Jurkat, Clone E6-1 (cell line): Measurements from ENCODE around the gene LRRC34. TPM values are rescaled to one million over a fixed set of nuclear protein-coding genes. Genes with fewer than 3 reads are reported as not detected.

ENCODE experiments used
- DNase-seq: peaks from one replicate; pipeline ENCODE4 v3.0.0-alpha.2; 2011; ENCODE audit warnings: low read depth, low spot score
- H3K4me3 ChIP-seq: 2 replicates; pipeline ENCODE4 v1.5.1; 2011; ENCODE audit warnings: mild to moderate bottlenecking, low read length, control low read depth, moderate library complexity
- polyA plus RNA-seq: library from polyadenylated mRNA; unstranded; fragments of >200 nt; gene quantifications from one replicate; pipeline ENCODE4 v1.2.1, GENCODE V29; 2012; ENCODE audit warnings: missing spikeins; ENCODE audit not compliant: insufficient read length, insufficient read depth

The LRRC34 gene
- polyA plus RNA-seq: 7.4 TPM

GRCh38 chr3:169812332-169813235 is at the start of gene LRRC34, which contains the start of gene LRRIQ4:
Gene LRRC34, minus strand, starts transcription at chr3:169812904. Its CDS starts 356 bp downstream, at chr3:169812548.
Gene LRRIQ4, plus strand, starts transcription at chr3:169812870. Its CDS starts 9,052 bp downstream, at chr3:169821922.
- H3K4me3 ChIP-seq: peak within 1 kb of the TSS; percentile 86

GRCh38 chr3:169861871-169862270 is 49.2 kb upstream of the LRRC34 start:
- no peak for DNase-seq
- H3K4me3 ChIP-seq: no peak overlapping the region

More at GRCh38 chr3:169812332-169813235, at the start of gene LRRC34, which contains the start of gene LRRIQ4:
- DNase-seq: peak; percentile 91

GRCh38 chr3:169857811-169858210 is 45.1 kb upstream of the LRRC34 start:
- H3K4me3 ChIP-seq: no peak overlapping the region
- no peak for DNase-seq

GRCh38 chr3:169855514-169855913 is 42.8 kb upstream of the LRRC34 start:
- DNase-seq: no peak
- H3K4me3 ChIP-seq: no peak overlapping the region

- no peak overlapping the region for H3K4me3 ChIP-seq
- DNase-seq: no peak
Measured at GRCh38 chr3:169850618-169851017, 37.9 kb upstream of the LRRC34 start.

GRCh38 chr3:169848741-169849140 is 36.0 kb upstream of the LRRC34 start:
- no peak overlapping the region for H3K4me3 ChIP-seq
- DNase-seq: no peak

- peak; percentile 50 for DNase-seq
- no peak overlapping the region for H3K4me3 ChIP-seq
Measured at GRCh38 chr3:169847896-169848295, 35.2 kb upstream of the LRRC34 start.

GRCh38 chr3:169846458-169847193 is 33.9 kb upstream of the LRRC34 start:
- no peak for DNase-seq
- H3K4me3 ChIP-seq: no peak overlapping the region

GRCh38 chr3:169842960-169843359 is 30.3 kb upstream of the LRRC34 start:
- DNase-seq: no peak
- H3K4me3 ChIP-seq: no peak overlapping the region

- DNase-seq: no peak
- H3K4me3 ChIP-seq: no peak overlapping the region
Measured at GRCh38 chr3:169841171-169841570, 28.5 kb upstream of the LRRC34 start.

GRCh38 chr3:169838511-169839030 is 25.9 kb upstream of the LRRC34 start:
- no peak for DNase-seq
- no peak overlapping the region for H3K4me3 ChIP-seq

GRCh38 chr3:169836942-169837275 is 24.2 kb upstream of the LRRC34 start:
- DNase-seq: no peak
- H3K4me3 ChIP-seq: no peak overlapping the region

- DNase-seq: no peak
- no peak overlapping the region for H3K4me3 ChIP-seq
Measured at GRCh38 chr3:169836078-169836941, 23.6 kb upstream of the LRRC34 start.

GRCh38 chr3:169835533-169835932 is 22.8 kb upstream of the LRRC34 start:
- no peak overlapping the region for H3K4me3 ChIP-seq
- DNase-seq: no peak

GRCh38 chr3:169827712-169828111 is 15.0 kb upstream of the LRRC34 start:
- no peak overlapping the region for H3K4me3 ChIP-seq
- no peak for DNase-seq

GRCh38 chr3:169825316-169825715 is 12.6 kb upstream of the LRRC34 start:
- H3K4me3 ChIP-seq: no peak overlapping the region
- DNase-seq: no peak

GRCh38 chr3:169822983-169823382 is 10.3 kb upstream of the LRRC34 start:
- no peak overlapping the region for H3K4me3 ChIP-seq
- DNase-seq: no peak

- H3K4me3 ChIP-seq: no peak overlapping the region
- no peak for DNase-seq
Measured at GRCh38 chr3:169822540-169822939, 9.8 kb upstream of the LRRC34 start.

GRCh38 chr3:169822091-169822490 is 9.4 kb upstream of the LRRC34 start:
- DNase-seq: no peak
- H3K4me3 ChIP-seq: no peak overlapping the region
